Cardiac fibroblast (primary cell): ENCODE data around the gene DNAH12.

Source experiments
- DNase-seq, 2 donors: peaks; one replicate each; pipeline versions ENCODE4 v3.0.0 to v3.0.0-alpha.2; 2010; ENCODE audit warnings: low read depth in 2 of 2
- H3K4me3 ChIP-seq, 2 donors: replicated peaks in 1 of 2; 1 replicate in 1 of 2; 2 replicates in 1 of 2; pipeline ENCODE4 v1.5.1; 2011; ENCODE audit warnings: low read depth in 2 of 2, low read length in 2 of 2, mild to moderate bottlenecking in 2 of 2, moderate library complexity in 1 of 2
- CTCF ChIP-seq: IDR thresholded peaks from one replicate; pipeline ENCODE4 v1.5.1; 2011; ENCODE audit warnings: low read depth, mild to moderate bottlenecking, low read length, inconsistent platforms

The DNAH12 gene

DNA sequence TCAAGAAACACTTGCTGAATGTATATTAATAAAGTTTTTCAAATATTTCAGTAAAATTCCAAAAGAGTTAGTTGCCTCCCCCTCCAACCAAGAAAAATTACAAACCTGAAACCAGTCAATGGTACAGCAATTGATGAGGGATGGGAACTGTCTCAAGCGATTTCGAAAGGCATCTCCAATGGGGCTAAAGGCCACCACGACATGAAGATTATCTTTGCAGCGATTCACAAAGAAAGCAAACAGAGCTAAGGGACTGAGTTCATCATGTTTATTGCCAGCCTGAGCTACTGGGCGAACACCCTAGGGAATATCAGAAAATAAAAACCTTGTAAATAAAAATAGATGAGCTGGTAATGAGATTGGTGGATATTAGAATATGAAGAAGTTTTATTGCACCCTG, 152.4 kb downstream of the DNAH12 start:
- TF ChIP-seq CTCF: no peak
- DNase-seq: no peak
- H3K4me3 ChIP-seq: no peak overlapping the region

GRCh38 chr3:57389271-57389670, 154.9 kb downstream of the DNAH12 start:
- DNase-seq: no peak
- H3K4me3 ChIP-seq: no peak overlapping the region
- TF ChIP-seq CTCF: no peak

- TF ChIP-seq CTCF: no peak
- DNase-seq: no peak
Observed at GRCh38 chr3:57386307-57386706, 157.8 kb downstream of the DNAH12 start.

DNA sequence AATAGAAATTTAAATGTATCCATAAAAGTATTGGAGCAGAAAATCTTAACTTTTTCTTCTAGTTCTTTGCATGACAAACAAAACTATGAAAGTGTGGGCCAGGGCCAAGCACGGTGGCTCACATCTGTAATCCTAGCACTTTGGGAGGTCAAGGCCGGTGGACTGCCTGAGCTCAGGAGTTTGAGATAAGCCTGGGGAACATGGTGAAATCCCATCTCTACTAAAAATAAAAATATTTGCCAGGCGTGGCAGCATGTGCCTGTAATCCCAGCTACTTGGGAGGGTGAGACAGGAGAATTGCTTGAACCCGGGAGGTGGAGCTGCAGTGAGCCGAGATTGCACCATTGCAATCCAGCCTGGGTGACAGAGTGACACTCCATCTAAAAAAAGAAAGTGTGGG, 158.6 kb downstream of the DNAH12 start:
- no peak overlapping the region for H3K4me3 ChIP-seq
- TF ChIP-seq CTCF: no peak
- no peak for DNase-seq

More at GRCh38 chr3:57386307-57386706, 157.8 kb downstream of the DNAH12 start:
- no peak overlapping the region for H3K4me3 ChIP-seq

- no peak overlapping the region for H3K4me3 ChIP-seq
- DNase-seq: no peak
- TF ChIP-seq CTCF: no peak
Observed at GRCh38 chr3:57383838-57384237, 160.3 kb downstream of the DNAH12 start.

- TF ChIP-seq CTCF: no peak
- no peak overlapping the region for H3K4me3 ChIP-seq
- DNase-seq: no peak
Observed at GRCh38 chr3:57383406-57383805, 160.7 kb downstream of the DNAH12 start.

GRCh38 chr3:57382933-57383332, 161.2 kb downstream of the DNAH12 start:
- no peak for TF ChIP-seq CTCF
- H3K4me3 ChIP-seq: no peak overlapping the region
- peak; percentile 3 to 16 for DNase-seq
